Mucosa of descending colon (tissue), 3 donors: Measurements from ENCODE around the gene CDK8. TPM values are rescaled to one million over a fixed set of nuclear protein-coding genes. Genes with fewer than 3 reads are reported as not detected.

Experiments used
- ATAC-seq: fragments of 200-7000 bp; cut with Tn5 transposase; one replicate; pipeline ENCODE4 v1.9.1; 2020; ENCODE audit warnings: mild to moderate bottlenecking, moderate library complexity
- DNase-seq, 3 donors: peaks; one replicate each; pipeline ENCODE4 v3.0.0-alpha.2; 2020
- H3K36me3 ChIP-seq: fragments of 200-600 bp; one replicate; pipeline ENCODE4 v1.8.0; 2021; ENCODE audit warnings: low read depth, mild to moderate bottlenecking
- H3K4me1 ChIP-seq: fragments of 200-600 bp; one replicate; pipeline ENCODE4 v1.8.0; 2021; ENCODE audit warnings: low read depth, mild to moderate bottlenecking
- H3K4me3 ChIP-seq: fragments of 200-600 bp; one replicate; pipeline ENCODE4 v1.8.0; 2021; ENCODE audit warnings: mild to moderate bottlenecking
- H3K9me3 ChIP-seq: fragments of 200-600 bp; one replicate; pipeline ENCODE4 v1.8.0; 2021; ENCODE audit warnings: mild to moderate bottlenecking
- intact Hi-C, 2 donors: fragments of 100-400 bp; cut with DNase I in 1 of 2; cut with micrococcal nuclease in 1 of 2; formaldehyde crosslinking; loops; one replicate each; pipeline versions ENCODE4 v1.11.0 to v1.11.1; 2022; cut with DNase I, micrococcal nuclease
- total RNA-seq, 3 donors: library from RNA; stranded (reverse); fragmentation: NEBNext Ultra II Directional in 2 of 3; extraction: Animal tissue kit (Norgen Biotek cat#: 25700) in 2 of 3; gene quantifications; one replicate each; pipeline versions ENCODE4 v1.2.1 to v1.2.4, GENCODE V29; 2021 to 2023
- TF ChIP-seq, protein P1 (sequence below): fragments of 200-600 bp; IDR thresholded peaks from one replicate; pipeline ENCODE4 v1.8.0; 2022; ENCODE audit warnings: antibody characterized with exemption, mild to moderate bottlenecking
- donor health status: DM: no; HTN: no; CAD: no; lungs with moderate emphysema.
- donor health status: DM: no; HTN: no; CAD: no.
- donor health status: DM: no; HTN: yes; CAD: no.

CDK8 gene
- total RNA-seq, 3 donors from 2014 or later: 20.4 to 45.1 (median 20.4) TPM

DNA sequence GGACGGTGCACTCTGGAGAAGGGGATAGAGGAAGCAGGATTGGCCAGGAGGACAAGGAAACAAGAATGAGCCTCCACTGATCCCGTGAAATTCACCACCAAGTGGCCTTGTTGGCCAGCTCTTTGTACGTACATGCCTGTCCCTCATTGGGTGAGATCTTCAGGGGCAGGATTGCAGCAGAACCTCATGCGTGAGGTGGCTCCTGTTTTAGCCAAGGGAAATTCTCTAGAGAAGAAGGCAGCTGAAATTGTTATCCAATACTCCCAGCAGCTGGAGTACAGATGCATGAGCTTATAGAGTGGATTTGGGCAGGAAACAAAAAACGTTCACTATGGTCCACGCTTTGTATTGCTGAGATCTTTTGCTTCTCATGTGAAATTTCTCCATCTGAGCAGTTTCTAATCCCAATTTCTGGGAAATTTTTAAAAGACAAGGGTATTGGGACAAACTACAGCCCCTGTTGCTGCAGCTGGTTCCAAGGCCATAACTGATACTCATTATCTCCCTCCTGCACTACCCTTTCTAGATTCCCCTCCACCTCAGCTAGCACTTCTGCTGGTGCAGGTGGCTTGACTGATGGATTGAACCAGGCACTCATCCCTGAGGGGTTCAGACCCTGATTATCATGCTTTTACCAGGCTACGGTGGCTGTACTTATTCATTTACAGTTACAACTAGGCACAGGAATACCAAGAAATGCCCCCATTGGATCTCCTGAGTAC lies 27.9 kb upstream of the CDK8 start:
- H3K9me3 ChIP-seq: no peaks in the 10 kb centered on the region
- TF ChIP-seq, protein P1, sequence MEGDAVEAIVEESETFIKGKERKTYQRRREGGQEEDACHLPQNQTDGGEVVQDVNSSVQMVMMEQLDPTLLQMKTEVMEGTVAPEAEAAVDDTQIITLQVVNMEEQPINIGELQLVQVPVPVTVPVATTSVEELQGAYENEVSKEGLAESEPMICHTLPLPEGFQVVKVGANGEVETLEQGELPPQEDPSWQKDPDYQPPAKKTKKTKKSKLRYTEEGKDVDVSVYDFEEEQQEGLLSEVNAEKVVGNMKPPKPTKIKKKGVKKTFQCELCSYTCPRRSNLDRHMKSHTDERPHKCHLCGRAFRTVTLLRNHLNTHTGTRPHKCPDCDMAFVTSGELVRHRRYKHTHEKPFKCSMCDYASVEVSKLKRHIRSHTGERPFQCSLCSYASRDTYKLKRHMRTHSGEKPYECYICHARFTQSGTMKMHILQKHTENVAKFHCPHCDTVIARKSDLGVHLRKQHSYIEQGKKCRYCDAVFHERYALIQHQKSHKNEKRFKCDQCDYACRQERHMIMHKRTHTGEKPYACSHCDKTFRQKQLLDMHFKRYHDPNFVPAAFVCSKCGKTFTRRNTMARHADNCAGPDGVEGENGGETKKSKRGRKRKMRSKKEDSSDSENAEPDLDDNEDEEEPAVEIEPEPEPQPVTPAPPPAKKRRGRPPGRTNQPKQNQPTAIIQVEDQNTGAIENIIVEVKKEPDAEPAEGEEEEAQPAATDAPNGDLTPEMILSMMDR: no peak
- no peak overlapping the region for H3K4me3 ChIP-seq
- intact Hi-C loops: no loop called here
- DNase-seq (no peak), ATAC-seq (no peak)
- H3K36me3 ChIP-seq: no peaks in the 10 kb centered on the region
- no peaks in the 10 kb centered on the region for H3K4me1 ChIP-seq

DNA sequence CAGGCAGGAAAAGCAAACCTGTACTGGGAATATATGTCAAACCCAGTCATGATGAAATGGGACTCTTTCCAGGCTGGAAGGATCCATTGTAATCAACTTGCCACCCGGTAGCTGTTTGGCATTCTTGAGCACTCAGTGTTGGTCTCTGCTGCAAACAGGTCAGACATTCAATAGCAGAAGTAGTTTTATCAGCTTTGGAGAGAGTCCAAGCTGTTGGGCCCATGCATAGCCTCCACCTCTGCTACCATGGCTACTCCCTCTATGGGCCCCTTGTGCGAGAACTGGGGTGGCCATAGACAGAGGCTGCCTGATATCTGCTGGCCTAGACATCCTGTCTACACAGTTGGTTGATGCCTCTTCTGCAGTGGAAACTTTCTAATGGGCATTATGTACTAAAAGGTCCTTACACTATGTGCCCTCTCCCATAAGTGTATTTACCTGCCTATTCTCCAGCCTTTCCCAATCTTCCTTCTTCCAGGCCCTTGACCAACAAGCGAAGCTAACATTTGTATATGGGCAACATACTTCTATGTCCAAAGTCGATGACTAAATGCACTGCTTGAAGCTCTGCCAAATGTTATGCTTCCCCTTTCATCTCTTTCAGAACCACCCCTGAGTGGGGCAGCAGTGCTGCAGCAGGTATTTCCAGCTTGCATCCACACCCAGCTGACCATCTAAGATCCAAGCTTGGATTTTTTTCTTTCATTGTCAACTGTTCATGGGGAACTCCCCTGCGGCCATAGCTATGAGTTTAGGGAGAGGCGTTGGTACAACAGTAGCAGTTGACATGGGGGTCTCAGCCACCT lies 26.6 kb upstream of the CDK8 start:
- intact Hi-C loops: no loop called here
- H3K9me3 ChIP-seq: no peaks in the 10 kb centered on the region

DNA sequence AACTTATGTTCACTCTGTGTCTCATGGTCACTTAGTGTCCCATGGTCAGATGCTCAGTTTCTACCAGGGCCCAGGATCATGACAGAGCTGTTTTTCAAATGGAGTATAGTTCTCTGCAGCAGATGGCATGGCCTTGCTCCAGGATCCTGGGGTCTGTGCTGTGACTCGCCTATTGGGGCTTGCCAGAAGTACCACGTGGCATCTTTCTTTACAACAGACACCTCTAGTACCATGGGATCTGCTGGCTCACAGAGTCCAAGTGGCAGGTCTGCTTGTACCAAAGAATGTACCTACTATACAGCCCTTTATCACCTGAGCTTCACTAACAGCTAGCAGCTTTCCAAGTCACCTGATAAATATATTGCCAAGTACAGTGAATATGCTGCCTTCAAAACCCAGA lies 25.8 kb upstream of the CDK8 start:
- no peaks in the 10 kb centered on the region for H3K36me3 ChIP-seq
- DNase-seq (no peak), ATAC-seq (no peak)
- intact Hi-C loops: no loop called here
- TF ChIP-seq, protein P1: no peak
- no peaks in the 10 kb centered on the region for H3K4me1 ChIP-seq
- no peaks in the 10 kb centered on the region for H3K9me3 ChIP-seq
- H3K4me3 ChIP-seq: no peak overlapping the region

More for the DNA sequence above, 26.6 kb upstream of the CDK8 start:
- no peaks in the 10 kb centered on the region for H3K4me1 ChIP-seq
- H3K36me3 ChIP-seq: no peaks in the 10 kb centered on the region
- no peak for ATAC-seq
- TF ChIP-seq, protein P1: no peak
- DNase-seq: no peak
- H3K4me3 ChIP-seq: no peak overlapping the region

DNA sequence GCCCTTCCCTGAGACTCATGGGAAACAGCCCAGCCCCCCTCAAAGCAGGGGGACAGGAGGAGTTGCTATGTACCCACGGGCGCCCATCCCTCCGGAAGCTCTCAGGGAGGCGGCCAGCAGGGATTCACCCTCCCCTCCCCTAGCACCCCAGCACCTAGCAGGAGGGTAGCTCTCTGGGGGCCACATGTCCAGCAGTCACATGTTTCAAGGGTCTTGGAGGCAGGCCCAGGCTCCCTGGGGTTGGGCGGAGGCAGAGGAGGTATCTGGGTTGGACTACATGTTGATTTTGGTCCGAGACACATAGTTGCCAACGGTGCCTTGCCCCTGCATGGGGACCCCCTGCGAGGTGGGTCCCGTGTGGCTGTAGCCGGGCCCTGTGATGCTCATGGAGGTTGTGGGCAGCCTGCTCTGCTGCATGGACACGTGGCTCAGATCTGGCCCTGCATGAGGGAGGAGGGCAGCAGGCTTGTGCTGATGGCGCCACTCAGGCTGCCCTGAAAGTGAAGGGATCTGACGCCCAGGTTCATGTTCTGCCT lies 24.8 kb upstream of the CDK8 start:
- no peaks in the 10 kb centered on the region for H3K4me1 ChIP-seq
- H3K9me3 ChIP-seq: no peaks in the 10 kb centered on the region
- ATAC-seq (no peak), DNase-seq (no peak)
- no peaks in the 10 kb centered on the region for H3K36me3 ChIP-seq
- TF ChIP-seq, protein P1: no peak
- intact Hi-C loops: no loop called here
- H3K4me3 ChIP-seq: no peak overlapping the region

DNA sequence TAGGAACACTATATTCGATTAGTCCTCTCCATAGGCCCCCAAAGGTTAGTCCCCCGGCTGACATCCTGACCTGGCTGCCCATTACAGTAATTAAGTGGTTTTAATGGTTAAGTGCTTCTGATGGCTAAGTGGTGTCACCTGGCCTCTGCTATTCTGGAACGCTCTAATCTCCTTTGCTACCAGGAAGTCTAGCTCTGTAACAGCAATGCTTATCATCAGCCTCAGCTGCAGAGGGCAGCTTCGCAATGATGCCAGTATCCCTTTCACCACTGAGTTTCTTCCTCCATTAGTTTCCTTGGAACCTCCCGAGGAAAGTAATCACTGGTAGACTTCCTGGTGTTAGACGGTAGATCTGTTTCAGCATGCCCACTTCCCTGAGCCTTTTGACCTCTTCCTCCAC lies 23.2 kb upstream of the CDK8 start:
- Histone ChIP-seq H3K4me3 (no peak overlapping the region), H3K36me3 (no peaks in the 10 kb centered on the region), H3K4me1 (no peaks in the 10 kb centered on the region), H3K9me3 (no peaks in the 10 kb centered on the region)
- no peak for DNase-seq
- intact Hi-C loops: no loop called here
- TF ChIP-seq, protein P1: no peak
- no peak for ATAC-seq
